K562 (cell line): ENCODE measurements around the gene HES4. TPM values are rescaled to one million over a fixed set of nuclear protein-coding genes. Genes with fewer than 3 reads are reported as not detected.

Source experiments
- ATAC-seq: fragments of 200-7000 bp; cut with Tn5 transposase; 3 replicates; pipeline ENCODE4 v1.9.1; 2020; ENCODE audit warnings: moderate library complexity
- BruUV-seq: library from RNA; stranded (reverse); fragments of 400-500 nt; replicated peaks from 2 replicates; lab custom pipeline; 2021; lab: Mats Ljungman, UMichigan
- CTCF ChIA-PET: fragments of 300-600 bp; formaldehyde crosslinking; extraction: SDS; loops from one replicate; lab custom pipeline; 2021; ENCODE audit warnings: low intra/inter-chr PET ratio; lab: Yijun Ruan, JAX
- POLR2A ChIA-PET: fragments of 300-600, 350-650 bp; sonication (Branson Sonifier 250); formaldehyde crosslinking; extraction: SDS; loops from one replicate; lab custom pipeline; 2021; ENCODE audit warnings: antibody characterized with exemption, inconsistent platforms; lab: Yijun Ruan, JAX
- DNase-seq, 4 experiments: peaks; one replicate each; pipeline versions ENCODE4 v3.0.0 to v3.0.0-alpha.2; 2011 to 2018; ENCODE audit warnings: low spot score in 3 of 4, mixed read lengths in 3 of 4; ENCODE audit errors: extremely low read depth in 1 of 4
- FAIRE-seq: peaks from 2 replicates; lab custom pipeline; 2011; peaks lifted over from hg19 to GRCh38; lab: Jason Lieb, UNC
- H2AFZ ChIP-seq: 2 replicates; pipeline ENCODE4 v1.6.0; 2011; ENCODE audit warnings: low read depth, low read length, control low read depth, inconsistent platforms
- H3K27ac ChIP-seq: fragments of 200-600 bp; 3 replicates; pipeline ENCODE4 v1.8.0; 2011; ENCODE audit warnings: low read depth, mild to moderate bottlenecking, control low read depth, inconsistent platforms, low read length, moderate library complexity, mixed read lengths; ENCODE audit errors: extremely low read depth
- H3K27me3 ChIP-seq, 2 experiments: fragments of 300-600 bp in 1 of 2; 2 replicates in 1 of 2; 3 replicates in 1 of 2; pipeline versions ENCODE4 v1.6.0 to v1.8.0; 2011; ENCODE audit warnings: inconsistent platforms in 2 of 2, low read length in 2 of 2, mild to moderate bottlenecking in 1 of 2, mixed read lengths in 1 of 2, moderate library complexity in 1 of 2; ENCODE audit not compliant: control insufficient read depth in 2 of 2, insufficient read depth in 2 of 2
- H3K36me3 ChIP-seq: fragments of 300-600 bp; 3 replicates; pipeline ENCODE4 v1.8.0; 2011; ENCODE audit warnings: mild to moderate bottlenecking, low read length, inconsistent platforms; ENCODE audit not compliant: control insufficient read depth, insufficient read depth
- H3K4me1 ChIP-seq, 2 experiments: fragments of 200-600 bp in 1 of 2; replicated peaks in 1 of 2; 2 replicates in 1 of 2; 3 replicates in 1 of 2; pipeline versions ENCODE4 v1.5.1 to v1.8.0; 2011; ENCODE audit warnings: inconsistent platforms in 2 of 2, low read length in 2 of 2, mild to moderate bottlenecking in 1 of 2, mixed read lengths in 1 of 2, moderate library complexity in 1 of 2; ENCODE audit not compliant: control insufficient read depth in 2 of 2, insufficient read depth in 2 of 2
- H3K4me2 ChIP-seq: 2 replicates; pipeline ENCODE4 v1.6.1; 2011; ENCODE audit warnings: low read length, control low read depth, inconsistent platforms, mixed read lengths; ENCODE audit not compliant: insufficient read depth
- H3K4me3 ChIP-seq: fragments of 200-600 bp; sonication (generic), shearing (Covaris generic); 2 replicates; pipeline ENCODE4 v1.5.1; 2016; ENCODE audit warnings: control low read depth, inconsistent platforms
- H3K79me2 ChIP-seq: fragments of 200-600 bp; 3 replicates; pipeline ENCODE4 v1.8.0; 2011; ENCODE audit warnings: low read length, inconsistent platforms; ENCODE audit not compliant: control insufficient read depth, insufficient read depth
- H3K9ac ChIP-seq, 2 experiments: 2 replicates each; pipeline versions ENCODE4 v1.6.0 to v1.6.1; 2011; ENCODE audit warnings: low read depth in 2 of 2, low read length in 2 of 2, control low read depth in 1 of 2, inconsistent platforms in 1 of 2, mild to moderate bottlenecking in 1 of 2, mixed read lengths in 1 of 2; ENCODE audit not compliant: insufficient read depth in 1 of 2
- H3K9me1 ChIP-seq: one replicate; pipeline ENCODE4 v1.6.0; 2011; ENCODE audit warnings: inconsistent platforms, mild to moderate bottlenecking, low read length, moderate library complexity; ENCODE audit not compliant: control insufficient read depth, insufficient read depth
- H3K9me3 ChIP-seq: replicated peaks from 2 replicates; pipeline ENCODE4 v1.5.1; 2011; ENCODE audit warnings: low read depth, low read length, inconsistent platforms; ENCODE audit not compliant: control insufficient read depth, insufficient read depth
- H4K20me1 ChIP-seq: replicated peaks from 2 replicates; pipeline ENCODE4 v1.6.1; 2011; ENCODE audit warnings: low read length, inconsistent platforms, mixed read lengths; ENCODE audit not compliant: control insufficient read depth, insufficient read depth
- ATF3 ChIP-seq, 2 experiments: fragments of 450-650 bp in 1 of 2; sonication (generic) in 1 of 2; formaldehyde crosslinking in 1 of 2; IDR thresholded peaks in 1 of 2; conservative IDR thresholded peaks in 1 of 2; 2 replicates each; pipeline versions ENCODE4 v1.6.1 to v1.8.1; 2016 to 2023; ENCODE audit warnings: mild to moderate bottlenecking in 2 of 2, moderate library complexity in 2 of 2, inconsistent platforms in 1 of 2, missing genetic modification reagents in 1 of 2
- CREM ChIP-seq: IDR thresholded peaks from 2 replicates; pipeline ENCODE4 v1.6.1; 2014; ENCODE audit warnings: antibody characterized with exemption, low read depth
- E2F6 ChIP-seq, 2 experiments: IDR thresholded peaks; 2 replicates each; pipeline ENCODE4 v1.6.1; 2011; ENCODE audit warnings: borderline replicate concordance in 1 of 2, control low read depth in 1 of 2, low read depth in 1 of 2, low read length in 1 of 2, mild to moderate bottlenecking in 1 of 2, mixed read lengths in 1 of 2, moderate library complexity in 1 of 2; ENCODE audit not compliant: insufficient read depth in 1 of 2, insufficient read length in 1 of 2, poor library complexity in 1 of 2, severe bottlenecking in 1 of 2; ENCODE audit errors: extremely low read depth in 1 of 2
- EP400 ChIP-seq: fragments of 450-650 bp; IDR thresholded peaks from 2 replicates; pipeline ENCODE4 v1.6.1; 2017; ENCODE audit warnings: antibody characterized with exemption, mild to moderate bottlenecking, moderate library complexity
- ETV5 ChIP-seq: sonication (generic); formaldehyde crosslinking; IDR thresholded peaks from 2 replicates; pipeline ENCODE4 v1.4.0; 2020; ENCODE audit warnings: low read depth, mild to moderate bottlenecking, missing genetic modification reagents
- MNT ChIP-seq, 2 experiments: fragments of 450-650 bp; conservative IDR thresholded peaks; 2 replicates each; pipeline ENCODE4 v1.6.1; 2017; ENCODE audit warnings: mild to moderate bottlenecking in 2 of 2, moderate library complexity in 2 of 2
- NR2C1 ChIP-seq, 2 experiments: fragments of 450-650 bp; IDR thresholded peaks; 2 replicates each; pipeline ENCODE4 v1.6.1; 2017; ENCODE audit warnings: mild to moderate bottlenecking in 2 of 2, antibody characterized with exemption in 1 of 2, inconsistent platforms in 1 of 2, missing compliant biosample characterization in 1 of 2, missing genetic modification characterization in 1 of 2
- NR2C2 ChIP-seq, 2 experiments: fragments of 200-800 bp in 1 of 2; sonication (Bioruptor generic) in 1 of 2; sonication (generic) in 1 of 2; formaldehyde crosslinking in 1 of 2; IDR thresholded peaks; 2 replicates each; pipeline versions ENCODE4 v1.6.1 to v1.8.0; 2016 to 2022; ENCODE audit warnings: mild to moderate bottlenecking in 1 of 2, missing compliant biosample characterization in 1 of 2, missing genetic modification characterization in 1 of 2, missing genetic modification reagents in 1 of 2
- SRSF7 ChIP-seq: fragments of 200-400 bp; formaldehyde crosslinking; optimal IDR thresholded peaks from 2 replicates; pipeline ENCODE3; 2017; ENCODE audit warnings: mild to moderate bottlenecking, low read depth, low read length
- USF1 ChIP-seq: sonication (generic); formaldehyde crosslinking; IDR thresholded peaks from 2 replicates; pipeline ENCODE4 v1.9.0; 2022; ENCODE audit warnings: mild to moderate bottlenecking, missing genetic modification reagents
- WGBS: fragments of 100-300 bp; shearing (Covaris generic); methylation state at CpG from one replicate; pipeline ENCODE4 v1.1.6; 2016; ENCODE audit warnings: low coverage, mixed read lengths; ENCODE audit not compliant: insufficient coverage; ENCODE audit errors: missing lambda C conversion rate; 5-methylcytosine and 5-hydroxymethylcytosine counted together
- in situ Hi-C: fragments of 300-500 bp; cut with MboI; formaldehyde crosslinking; loops from 4 replicates; pipeline ENCODE4 v1.15.0; 2018; ENCODE audit warnings: inconsistent platforms, mixed read lengths
- intact Hi-C: fragments of 100-400 bp; cut with micrococcal nuclease; formaldehyde crosslinking; loops from 2 replicates; pipeline ENCODE4 v1.14.2; 2022
- polyA plus RNA-seq, 8 experiments: library from polyadenylated mRNA; depleted of rRNA in 4 of 8; stranded (reverse) in 5 of 8; unstranded in 3 of 8; fragments of >200 nt; fragmentation: Nextera tagmentation in 2 of 8; fragmentation: Illumina TruSeq in 1 of 8; extraction: Ambion mirVana in 2 of 8; extraction: Trizol in 1 of 8; gene quantifications; 2 replicates each; pipeline versions ENCODE4 v1.2.1 to v1.2.3, GENCODE V29; 2011 to 2014; ENCODE audit warnings: inconsistent platforms in 1 of 8, missing spikeins in 1 of 8
- total RNA-seq, 7 experiments: library from RNA; depleted of rRNA in 6 of 7; stranded (reverse); fragments of >200 nt in 6 of 7; fragmentation: Illumina TruSeq in 2 of 7; extraction: Trizol in 2 of 7; gene quantifications; 2 replicates each; pipeline versions ENCODE4 v1.2.1 to v1.2.3, GENCODE V29; 2011 to 2021; ENCODE audit warnings: low replicate concordance in 1 of 7
- TF ChIP-seq, protein P1 (sequence below): sonication (generic); formaldehyde crosslinking; IDR thresholded peaks from 2 replicates; pipeline ENCODE4 v1.9.0; 2022; ENCODE audit warnings: mild to moderate bottlenecking, missing genetic modification reagents

HES4 gene
- total and polyA plus RNA-seq, 9 of the 15 experiments (the other 6 are each of a cell fraction or from before 2014, with no cell fraction given) = 0.21 to 43.7 (median 5.3) TPM; not detected in 2

- H3K9me1 ChIP-seq = no peaks in the 10 kb centered on the region
- no TSS peak for BruUV-seq
- no peak overlapping the region for H3K27ac ChIP-seq
- 82% methylated on average over 36 of the region's 37 CpGs for WGBS
- peak overlapping the region in 1 of 2 experiments; percentile 90; a peak in 2 of 4 replicates for H3K9ac ChIP-seq
- CTCF ChIA-PET = no interaction called here
- no peak overlapping the region for H3K4me3 ChIP-seq
- FAIRE-seq (no peak), DNase-seq (peak in 2 of 4 experiments; percentile 21 to 22), ATAC-seq (no peak)
- H2AFZ ChIP-seq = no peak overlapping the region
- peaks cover 35 to 51% of the 10 kb centered on the region in 2 experiments for H3K4me1 ChIP-seq
- POLR2A ChIA-PET = interaction anchor here (1.1 kb wide), 1 partner anchor 11 kb away, joined by 5 read pairs; no protein-coding TSS in a partner anchor
- in situ Hi-C loops = no loop called here
- peaks cover 3% of the 10 kb centered on the region; the same call in 1 of the 3 replicates for H3K79me2 ChIP-seq
- no peak overlapping the region for H3K4me2 ChIP-seq
- 0 out of 2 replicates have a peak, but pooled peaks cover 4% of the 10 kb centered on the region for H4K20me1 ChIP-seq
- no peaks in the 10 kb centered on the region for H3K27me3 ChIP-seq
- no peaks in the 10 kb centered on the region; the same call in none of the 2 replicates for H3K9me3 ChIP-seq
- TF ChIP-seq CREM (0 out of 2 replicates have a peak, but pooled peaks have one; percentile 1), E2F6 (IDR thresholded peaks at IDR 0.05; ENCODE audit: borderline replicate concordance in 1 of 2, extremely low read depth in 1 of 2, insufficient read depth in 1 of 2, insufficient read length in 1 of 2, low read depth in 1 of 2, low read length in 1 of 2, poor library complexity in 1 of 2, severe bottlenecking in 1 of 2) (peak in 1 of 2 experiments; percentile 27), MNT (conservative IDR thresholded peaks at IDR 0.05) (peak in 1 of 2 experiments; percentile 34; a peak in 1 of 4 replicates), EP400 (peak; percentile 17; the same call in 1 of the 2 replicates), NR2C2 (CRISPR knock-in tag; IDR thresholded peaks at IDR 0.05) (peak; percentile 71; the same call in 1 of the 2 replicates), NR2C2 (tag; IDR thresholded peaks at IDR 0.05) (no peak), USF1 (CRISPR knock-in tag) (peak; percentile 43; the same call in 1 of the 2 replicates), NR2C1 (IDR thresholded peaks at IDR 0.05) (no peak), NR2C1 (tag; IDR thresholded peaks at IDR 0.05) (peak; percentile 83), ETV5 (CRISPR knock-in tag) (no peak), ATF3 (IDR thresholded peaks at IDR 0.05) (peak; percentile 55; the same call in 1 of the 2 replicates), ATF3 (CRISPR knock-in tag; conservative IDR thresholded peaks at IDR 0.05) (no peak), SRSF7 (no peak)
- TF ChIP-seq, protein P1, sequence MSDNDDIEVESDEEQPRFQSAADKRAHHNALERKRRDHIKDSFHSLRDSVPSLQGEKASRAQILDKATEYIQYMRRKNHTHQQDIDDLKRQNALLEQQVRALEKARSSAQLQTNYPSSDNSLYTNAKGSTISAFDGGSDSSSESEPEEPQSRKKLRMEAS = peak; percentile 61
- no peaks in the 10 kb centered on the region for H3K36me3 ChIP-seq
- intact Hi-C loops = no loop called here
Observed at GRCh38 chr1:1006305-1007159, 6.6 kb upstream of the HES4 start.
